GM21717 (cell line): ENCODE measurements around the gene PDE7B.

Source experiments
- ATAC-seq: cut with Tn5 transposase; IDR thresholded peaks from one replicate; pipeline ENCODE4 v1.9.1; 2021; ENCODE audit warnings: mild to moderate bottlenecking, moderate library complexity; ENCODE audit not compliant: unreplicated experiment

Gene PDE7B

DNA sequence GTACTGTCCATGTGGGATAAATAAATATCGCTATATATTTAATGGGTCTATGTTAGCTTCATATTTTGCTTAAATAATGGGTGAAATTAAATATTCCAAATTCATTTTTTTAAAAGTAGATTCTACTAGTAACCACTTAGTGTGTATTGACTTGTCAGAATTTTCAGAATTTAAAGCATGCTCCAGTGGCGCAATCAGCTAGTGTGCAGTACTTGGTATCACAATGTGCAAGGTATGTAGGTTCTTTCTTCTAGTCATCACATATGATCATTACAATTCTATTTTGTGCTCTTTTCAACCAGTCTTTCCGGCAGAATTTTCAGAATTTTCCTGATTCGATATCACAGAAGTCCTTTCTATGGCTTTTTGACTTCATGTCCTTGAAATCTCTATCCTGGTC, 32.6 kb downstream of the PDE7B start:
- no peak for ATAC-seq

DNA sequence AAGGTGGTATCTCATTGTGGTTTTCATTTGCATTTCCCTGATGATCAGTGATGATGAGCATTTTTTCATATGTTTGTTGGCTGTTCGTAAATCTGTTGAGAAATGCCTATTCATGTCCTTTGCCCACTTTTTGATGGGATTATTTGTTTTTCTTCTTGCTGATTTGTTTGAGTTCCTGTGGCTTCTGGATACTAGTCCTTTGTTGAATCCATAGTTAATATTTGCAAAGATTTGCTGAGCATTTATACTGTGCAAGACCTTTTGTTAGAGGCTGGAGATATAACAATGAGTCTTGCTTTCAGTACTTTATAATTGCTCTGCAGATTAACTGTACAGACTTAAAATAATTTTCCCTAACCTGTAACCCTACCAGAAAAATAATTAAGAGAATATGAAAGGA, 35.6 kb downstream of the PDE7B start:
- ATAC-seq = no peak

DNA sequence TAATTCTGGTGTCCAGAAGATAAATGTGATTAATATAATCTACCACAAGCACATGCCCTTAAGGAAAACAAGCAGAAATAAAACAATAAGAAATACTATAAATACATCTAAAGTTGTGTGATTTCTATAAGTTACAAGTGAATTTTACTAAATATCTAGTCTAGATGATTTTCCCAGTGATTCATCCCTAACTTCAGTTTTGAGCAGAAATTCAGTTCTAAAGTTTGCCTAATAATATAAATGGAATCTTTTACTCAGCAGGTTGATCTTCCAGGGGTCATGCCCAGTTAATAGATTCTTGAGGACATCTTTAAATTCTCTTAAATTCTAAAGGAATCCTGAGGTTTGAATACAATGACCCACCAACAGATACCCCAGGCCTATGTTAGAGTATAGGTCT, 37.3 kb downstream of the PDE7B start:
- ATAC-seq = no peak

DNA sequence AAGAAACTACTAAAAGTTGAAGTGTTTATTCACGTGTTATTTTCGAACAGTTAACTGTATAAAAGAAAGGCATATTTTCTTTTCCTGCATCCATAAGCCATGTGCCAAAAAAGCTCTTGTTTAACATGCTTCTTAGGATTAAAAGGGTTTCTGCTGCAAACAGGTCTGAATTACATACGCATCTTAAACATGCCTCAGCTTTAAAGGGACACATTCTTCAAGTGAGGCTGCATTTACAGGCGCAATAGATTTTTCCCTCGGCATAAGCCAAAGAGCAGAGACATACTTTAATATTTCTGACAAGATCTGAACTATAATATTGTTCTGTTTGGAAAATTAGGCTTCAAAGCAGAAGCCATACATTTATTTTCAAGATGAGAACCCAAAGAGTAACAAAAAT, 39.4 kb downstream of the PDE7B start:
- no peak for ATAC-seq

DNA sequence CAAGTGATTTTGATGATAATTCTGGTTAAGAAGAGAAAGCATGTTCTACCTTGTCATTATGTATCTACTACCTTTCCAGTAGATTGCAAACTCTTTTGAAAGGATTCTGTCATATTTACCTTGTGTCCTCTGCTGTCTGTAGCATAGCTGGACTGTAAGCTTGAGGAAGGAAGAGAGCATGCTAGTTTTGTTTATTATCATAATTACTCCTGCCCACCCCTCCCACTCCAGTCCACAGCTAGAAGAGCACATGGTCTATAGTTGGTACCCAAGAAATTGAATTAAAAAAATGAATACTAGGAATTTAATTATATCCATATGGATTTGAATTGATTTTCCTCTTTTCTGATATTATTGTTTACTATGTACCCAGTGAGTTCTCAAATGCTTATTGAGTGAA, 40.2 kb downstream of the PDE7B start:
- ATAC-seq = no peak

DNA sequence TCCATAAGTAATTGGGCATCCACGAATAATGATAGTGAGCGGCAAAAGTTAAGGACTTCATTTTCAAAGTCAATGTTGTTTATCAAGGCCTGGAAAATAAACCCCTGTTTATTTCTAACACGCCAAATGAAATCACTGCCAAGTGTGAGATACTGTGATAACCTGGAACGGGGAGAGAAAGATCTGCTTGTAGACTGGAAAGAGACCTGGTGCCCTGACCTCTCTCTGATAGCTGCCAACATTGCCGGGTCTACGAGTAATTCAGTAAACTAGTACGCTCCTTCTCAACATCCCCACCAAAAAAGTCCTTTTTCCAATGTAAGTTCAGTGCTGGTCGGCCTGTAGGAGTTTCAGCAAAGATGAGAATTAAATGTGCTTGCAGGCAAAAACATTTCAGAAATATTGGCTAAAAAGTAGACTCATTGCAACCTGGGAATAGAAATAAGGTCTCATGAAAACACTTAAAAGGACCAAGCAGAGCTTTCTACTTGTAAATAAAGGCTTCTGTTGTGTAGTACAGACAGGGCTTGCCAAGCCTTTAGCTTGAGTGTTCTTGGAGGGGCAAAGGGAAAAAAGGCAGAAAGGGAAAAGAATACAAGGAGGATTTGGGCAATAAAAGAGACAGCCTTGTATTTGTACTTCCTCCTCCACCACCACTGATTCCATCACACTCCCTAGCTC, 43.9 kb downstream of the PDE7B start:
- no peak for ATAC-seq

DNA sequence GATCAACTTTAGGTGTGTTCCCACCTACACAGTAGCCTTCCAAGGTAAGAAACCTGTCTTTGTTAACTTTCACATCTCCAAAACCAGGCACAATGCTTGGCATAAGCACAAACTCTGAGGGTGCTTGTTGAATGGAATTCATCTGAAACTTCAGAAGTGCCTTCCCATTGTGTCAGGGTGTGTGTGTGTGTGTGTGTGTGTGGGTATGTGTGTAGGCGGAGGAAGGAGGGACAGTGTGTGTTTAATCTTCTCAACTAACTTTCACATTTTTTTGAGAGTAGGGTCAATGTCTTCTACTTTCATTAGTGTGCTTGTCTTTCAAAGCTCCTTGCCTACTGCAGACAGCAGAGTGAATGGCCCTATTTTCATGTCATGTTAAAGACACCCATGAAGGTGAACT, 45.6 kb downstream of the PDE7B start:
- ATAC-seq = no peak

DNA sequence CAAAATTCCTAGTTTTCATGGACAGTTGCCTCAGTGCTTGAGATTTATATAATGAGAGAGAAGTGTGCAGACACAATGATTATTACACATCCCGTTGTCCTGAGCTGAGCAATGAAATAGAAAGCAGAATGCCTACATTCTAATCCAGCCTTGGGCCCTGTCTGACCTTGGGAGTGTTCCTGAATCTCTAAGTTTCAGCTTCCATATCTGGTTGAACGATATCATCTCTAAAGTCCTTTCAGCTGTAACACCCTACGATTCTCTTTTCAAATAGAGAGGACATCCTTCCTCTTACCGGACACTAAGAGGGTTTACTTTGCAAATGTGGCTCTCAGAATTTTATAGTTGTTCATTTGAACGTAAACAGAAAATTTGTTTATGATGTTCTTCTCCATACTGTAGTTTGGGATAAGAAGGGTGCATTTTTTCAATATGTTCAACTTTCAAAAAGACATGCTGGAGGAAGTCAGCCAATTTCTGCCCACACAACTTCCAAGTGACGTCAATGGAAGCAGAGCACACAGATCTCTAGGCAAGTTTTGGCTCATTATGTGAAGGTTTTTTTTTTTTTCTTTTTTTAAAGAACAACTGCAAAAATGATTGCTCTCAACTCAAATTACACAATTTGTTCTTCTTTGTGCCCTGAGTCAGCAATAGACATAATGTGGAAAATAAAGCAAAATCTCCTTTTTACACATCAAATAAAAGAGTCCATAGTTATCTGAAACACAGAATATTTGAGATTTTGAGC, 50.4 kb downstream of the PDE7B start:
- no peak for ATAC-seq

DNA sequence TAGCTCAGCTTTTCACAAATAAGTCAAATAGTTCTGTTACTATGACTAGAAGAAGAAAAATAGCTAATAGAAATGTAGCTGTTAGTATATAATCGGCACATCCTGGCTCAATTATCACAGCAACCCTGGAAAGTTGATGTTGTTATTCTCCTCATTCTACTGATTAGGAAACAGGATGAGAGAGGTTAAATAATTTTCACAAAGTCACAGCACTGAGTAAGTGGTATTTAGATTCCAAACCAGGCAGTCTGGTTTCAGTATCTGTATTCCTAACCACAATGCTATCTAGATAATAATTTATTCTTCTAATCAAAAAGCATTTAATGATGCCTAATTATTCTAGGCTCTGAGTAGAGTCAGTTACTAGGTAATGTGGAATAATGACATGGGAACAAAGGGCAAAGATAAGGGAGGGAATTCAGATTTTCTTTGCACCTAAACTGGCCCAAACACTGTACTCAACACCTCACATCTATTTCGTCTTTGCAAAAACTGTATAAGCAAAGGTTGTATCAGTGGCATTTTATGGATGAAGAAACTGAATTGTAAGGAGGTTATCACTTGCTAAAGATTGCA, 51.3 kb downstream of the PDE7B start:
- no peak for ATAC-seq

DNA sequence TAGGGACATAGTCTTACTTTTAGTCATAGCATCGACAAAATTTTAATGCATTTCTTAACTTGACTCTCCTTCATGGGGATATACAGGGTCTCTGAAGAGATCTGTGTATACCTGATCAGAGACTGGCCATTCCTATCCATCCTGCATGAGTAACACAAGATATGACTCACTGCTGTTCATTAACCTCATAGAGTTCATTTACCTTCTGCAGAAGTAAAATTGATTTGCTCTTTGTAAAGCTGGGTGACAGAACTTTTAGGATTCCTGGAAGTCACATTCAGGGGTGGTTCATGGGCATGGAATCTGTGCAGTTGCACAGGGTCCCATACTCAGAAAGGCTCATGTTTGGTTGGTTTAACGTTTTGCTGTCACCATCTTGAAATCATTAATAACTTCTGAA, 53.2 kb downstream of the PDE7B start:
- ATAC-seq = no peak

DNA sequence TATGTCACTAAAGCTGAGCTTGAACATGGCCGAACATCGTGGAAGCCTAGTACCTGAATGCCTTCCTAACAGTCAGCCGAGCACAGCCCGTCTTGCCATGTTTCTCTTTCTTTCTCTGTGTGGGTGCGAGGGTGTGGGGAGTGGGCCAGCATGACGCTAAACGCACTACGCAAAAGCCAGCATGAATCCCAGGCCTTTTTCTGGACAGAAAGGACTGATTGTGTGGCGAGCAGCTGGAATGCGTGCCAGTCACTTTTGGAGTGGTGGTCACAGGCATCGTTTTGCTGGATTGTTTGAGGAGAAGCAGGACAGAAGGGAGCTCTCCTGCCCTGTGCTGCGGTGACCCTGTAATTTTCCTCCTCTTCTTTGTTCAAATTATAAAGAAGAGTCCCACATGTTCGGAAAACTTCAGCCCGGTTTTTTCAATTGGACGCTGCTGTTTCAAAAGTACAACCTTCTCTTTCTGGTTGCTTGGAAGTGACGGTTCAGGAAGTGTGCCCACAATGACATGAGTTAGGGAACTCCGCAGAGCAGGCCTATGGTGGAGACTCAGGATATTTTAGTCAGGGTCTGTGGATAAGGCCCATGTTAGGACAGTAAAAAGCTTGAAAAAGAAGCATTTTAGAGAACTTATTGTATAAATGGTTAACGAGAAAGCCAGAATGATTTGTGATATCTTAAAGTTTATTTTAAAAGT, 54.3 kb downstream of the PDE7B start:
- no peak for ATAC-seq

DNA sequence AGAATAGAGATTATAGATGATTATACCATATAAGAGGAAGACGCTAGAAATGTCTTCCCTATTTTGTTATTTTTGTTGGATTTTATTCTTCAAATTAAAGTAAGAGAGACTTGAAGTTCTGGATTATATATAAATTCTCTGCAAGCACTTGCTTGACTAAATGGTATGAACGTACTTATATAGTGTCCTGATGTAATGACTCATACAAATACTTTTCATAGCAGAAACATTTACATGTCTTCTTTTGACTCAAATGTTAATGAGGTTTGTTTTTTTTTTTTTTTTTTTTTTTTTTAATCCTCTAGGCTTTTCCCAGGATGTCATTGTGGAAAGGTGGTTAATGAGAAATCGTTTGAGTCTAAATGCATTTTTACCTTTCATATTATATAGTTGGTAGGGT, 55.0 kb downstream of the PDE7B start:
- no peak for ATAC-seq

DNA sequence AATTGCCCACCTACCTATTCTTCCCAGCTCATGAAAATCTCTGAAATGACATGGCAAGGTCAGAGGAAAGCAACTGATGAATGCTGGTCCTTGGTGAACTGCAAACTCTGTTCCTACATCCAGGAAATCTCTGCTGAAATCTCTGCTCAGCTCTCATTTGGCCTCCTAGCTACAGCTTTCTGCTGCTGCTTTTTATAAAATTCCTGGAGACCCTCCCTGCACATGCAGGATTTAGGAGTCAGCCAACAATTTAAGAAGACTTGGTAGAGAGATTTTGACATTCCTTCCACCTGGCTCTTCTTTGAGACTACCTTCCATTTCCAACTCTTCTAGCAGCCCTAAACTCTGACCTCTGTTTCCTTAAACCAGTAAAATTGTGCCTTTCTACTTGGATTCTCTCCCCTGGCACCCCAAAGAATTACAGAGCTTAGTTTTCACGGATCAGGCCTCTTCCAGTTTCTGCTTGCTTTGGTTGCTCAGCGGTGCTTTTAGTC, 55.5 kb downstream of the PDE7B start:
- no peak for ATAC-seq

DNA sequence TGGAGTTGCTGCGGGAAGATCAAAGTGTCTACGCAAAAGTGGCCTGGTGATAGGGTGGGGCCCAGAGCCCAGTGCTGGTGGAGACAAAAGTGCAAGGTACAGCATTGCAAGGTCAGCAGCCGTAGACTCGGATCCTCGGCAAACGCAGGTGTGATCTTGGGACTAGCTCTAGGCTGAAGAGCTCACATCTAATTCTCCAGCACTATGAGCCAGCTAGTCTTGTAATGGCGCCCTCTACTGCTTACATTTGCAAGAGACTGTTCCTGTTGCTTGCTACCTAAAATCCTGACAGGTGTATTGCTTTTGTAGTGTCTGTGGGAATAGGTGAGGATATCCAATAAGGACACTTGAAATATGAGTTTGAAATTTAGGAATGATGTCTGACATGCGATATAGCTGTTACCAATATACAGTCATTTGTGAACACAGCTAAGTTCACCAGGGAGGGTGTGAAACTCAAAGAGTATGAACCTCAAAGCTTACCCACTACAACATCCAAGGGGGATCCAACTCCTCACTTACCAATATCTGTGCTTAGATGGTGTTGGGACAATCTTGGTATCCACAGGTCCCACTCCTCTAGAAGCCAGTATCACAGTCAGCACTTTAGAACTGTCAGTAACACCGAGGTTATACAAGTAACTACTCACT, 58.4 kb downstream of the PDE7B start:
- peak; percentile 79 for ATAC-seq

DNA sequence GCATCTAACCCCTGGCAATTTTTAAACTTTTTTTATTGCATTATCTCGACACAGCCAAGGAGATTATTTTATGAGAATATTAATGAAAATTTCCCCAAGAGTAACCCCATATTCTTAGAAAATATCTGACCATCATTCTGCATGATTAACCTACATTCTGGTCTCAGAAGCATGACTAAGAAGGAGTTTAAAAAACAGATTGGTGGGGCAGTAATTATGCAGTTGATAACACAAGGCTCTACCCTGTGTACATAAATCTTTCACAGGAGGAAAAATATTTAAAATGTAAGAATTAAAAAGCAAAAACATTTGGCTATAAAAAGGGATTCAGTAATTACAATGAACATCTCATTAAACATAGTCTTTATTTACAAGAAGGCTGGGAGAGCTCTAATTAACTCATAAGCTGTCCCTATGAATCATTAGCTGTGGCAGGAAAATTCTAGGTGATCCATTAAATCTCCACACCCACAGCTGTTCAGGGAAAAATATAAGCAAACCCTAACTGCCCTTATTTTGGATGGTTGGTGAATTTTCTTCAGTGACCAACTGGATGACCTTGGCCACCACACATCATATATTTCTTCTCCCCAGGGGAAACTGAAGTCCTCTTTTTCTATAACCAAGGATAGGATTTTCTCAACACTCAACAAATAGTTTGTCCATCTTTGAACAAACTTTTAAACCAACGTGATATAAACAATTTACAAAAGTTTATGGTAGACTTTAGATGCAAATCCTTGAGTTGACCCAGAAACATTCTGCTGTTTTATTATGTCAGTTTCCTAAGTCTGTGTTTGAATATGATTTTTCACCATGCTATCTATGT, 59.5 kb downstream of the PDE7B start:
- no peak for ATAC-seq

DNA sequence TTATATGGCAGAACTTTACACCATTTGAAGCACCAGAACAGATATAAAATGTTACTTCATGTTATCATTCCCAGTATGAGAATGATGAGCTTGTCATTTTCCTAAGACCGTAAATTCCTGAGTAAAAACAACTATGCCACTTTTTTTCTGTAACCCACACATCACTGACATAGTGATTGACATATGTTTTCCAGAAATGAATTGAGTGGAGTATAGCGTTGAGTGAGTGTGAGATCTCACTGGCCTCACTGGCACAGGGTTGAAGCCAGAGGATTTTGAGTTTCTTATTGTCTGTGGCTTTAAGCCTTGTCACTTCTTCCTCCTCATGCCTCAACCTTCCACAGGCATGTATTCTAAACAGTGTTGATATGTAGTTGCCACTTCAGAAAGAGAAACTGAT, 62.3 kb downstream of the PDE7B start:
- ATAC-seq = no peak

DNA sequence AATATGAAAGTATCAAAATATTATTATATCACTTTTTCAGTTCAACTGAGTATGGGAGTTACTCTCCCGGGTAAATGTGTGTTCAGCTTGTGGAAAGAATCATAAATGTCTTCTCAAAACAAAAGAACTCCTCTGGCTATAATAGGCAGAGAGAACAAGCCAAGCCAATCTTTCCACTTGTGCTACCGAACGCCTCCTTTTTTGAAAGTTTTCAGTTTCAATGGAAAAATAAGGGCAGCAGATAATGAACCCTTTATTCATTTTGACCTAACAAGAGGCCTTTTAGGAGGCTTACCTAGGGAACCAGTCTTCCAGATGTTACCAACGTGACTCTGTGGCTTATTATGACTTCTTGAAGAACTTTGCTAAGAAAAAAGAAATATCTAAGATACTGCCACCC, 67.5 kb downstream of the PDE7B start:
- no peak for ATAC-seq

DNA sequence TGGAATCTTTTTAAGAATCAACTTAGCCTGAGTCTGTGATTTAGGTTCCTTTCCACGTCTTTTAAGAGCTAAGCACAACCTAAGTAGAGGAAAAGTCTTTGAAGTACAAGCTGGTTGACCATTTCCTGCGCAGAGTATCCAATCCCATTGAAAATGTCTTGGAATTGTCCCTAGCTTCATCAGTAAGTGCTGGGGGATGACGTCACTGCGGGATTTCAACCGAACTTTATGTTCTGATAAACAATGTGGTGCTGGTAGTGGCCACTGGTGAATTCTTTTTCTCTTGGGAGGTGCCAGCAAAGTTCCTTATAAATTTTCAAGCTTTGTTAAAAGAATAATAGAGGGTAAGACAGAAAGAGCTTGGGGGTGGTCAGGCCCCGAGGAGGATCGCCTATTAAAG, 69.2 kb downstream of the PDE7B start:
- no peak for ATAC-seq

DNA sequence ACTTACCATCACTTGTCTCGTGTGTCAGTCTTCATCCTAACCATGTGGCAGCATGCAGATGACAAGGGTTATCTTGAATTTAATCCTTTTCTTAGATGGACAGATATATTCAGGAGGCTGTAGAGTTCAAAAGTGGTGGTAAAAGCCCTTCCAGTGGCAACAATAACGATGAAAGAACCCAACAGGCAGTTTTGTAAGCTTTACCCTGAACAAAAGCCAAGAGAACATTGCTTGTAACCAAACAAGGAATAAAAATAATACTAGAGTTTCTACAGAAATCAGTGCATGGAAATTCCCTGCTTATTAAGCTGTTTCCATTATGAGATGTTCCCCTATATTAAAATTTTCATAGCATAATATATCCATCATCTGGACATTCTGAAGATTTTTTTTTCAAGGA, 69.7 kb downstream of the PDE7B start:
- no peak for ATAC-seq

DNA sequence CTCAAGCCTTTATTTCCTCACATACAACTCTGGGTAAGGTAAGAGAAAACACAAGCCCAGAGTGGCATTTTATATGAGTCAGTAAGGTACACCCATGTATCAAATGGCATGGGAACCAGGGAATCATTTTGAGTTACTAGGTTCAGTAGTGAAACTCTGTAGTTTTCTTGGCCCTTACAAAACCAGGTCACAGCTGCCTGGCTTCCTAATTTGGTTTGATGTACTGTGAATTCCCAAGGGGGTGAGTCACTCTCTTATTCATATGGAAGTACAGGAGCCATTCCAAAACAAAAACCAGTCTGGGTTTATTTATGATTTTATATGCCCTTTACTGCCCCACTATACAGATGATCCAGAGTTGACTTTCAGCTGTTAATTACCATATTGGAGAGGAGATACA, 70.7 kb downstream of the PDE7B start:
- ATAC-seq = no peak
